ENCODE data around the gene NEK4.

NEK4 gene

GRCh38 chr3:52695798-52696671, 74.7 kb downstream of the NEK4 start:
- TF ChIP-seq EP300 (IDR thresholded peaks at IDR 0.05; ENCODE audit: borderline replicate concordance) (no peak), REST (IDR thresholded peaks at IDR 0.05; ENCODE audit: low read depth) (no peak), NFIC (IDR thresholded peaks at IDR 0.05) (no peak), EGR1 (IDR thresholded peaks at IDR 0.05) (no peak), USF1 (IDR thresholded peaks at IDR 0.05) (no peak), FOXM1 (IDR thresholded peaks at IDR 0.05; ENCODE audit: borderline replicate concordance, low read depth) (no peak), CEBPB (IDR thresholded peaks at IDR 0.05) (no peak), RAD21 (IDR thresholded peaks at IDR 0.05; ENCODE audit: low read depth) (no peak), CREB1 (IDR thresholded peaks at IDR 0.05; ENCODE audit: low read depth) (no peak), TCF12 (IDR thresholded peaks at IDR 0.05; ENCODE audit: low read depth) (no peak), TAF1 (IDR thresholded peaks at IDR 0.05; ENCODE audit: low read depth) (no peak), MAX (IDR thresholded peaks at IDR 0.05) (no peak), ZBTB7A (IDR thresholded peaks at IDR 0.05; ENCODE audit: low read depth) (no peak), TEAD4 (IDR thresholded peaks at IDR 0.05) (no peak), YY1 (IDR thresholded peaks at IDR 0.05; ENCODE audit: low read depth) (no peak)

- no peak for TF ChIP-seq EGR1 (IDR thresholded peaks at IDR 0.05)
- TF ChIP-seq TAF1 (IDR thresholded peaks at IDR 0.05; ENCODE audit: low read depth), result no peak
- TF ChIP-seq FOXM1 (IDR thresholded peaks at IDR 0.05; ENCODE audit: borderline replicate concordance, low read depth), result no peak
- TF ChIP-seq CREB1 (IDR thresholded peaks at IDR 0.05; ENCODE audit: low read depth), result no peak
- TF ChIP-seq RAD21 (IDR thresholded peaks at IDR 0.05; ENCODE audit: low read depth), result no peak
- no peak for TF ChIP-seq YY1 (IDR thresholded peaks at IDR 0.05; ENCODE audit: low read depth)
- no peak for TF ChIP-seq TEAD4 (IDR thresholded peaks at IDR 0.05)
- no peak for TF ChIP-seq ZBTB7A (IDR thresholded peaks at IDR 0.05; ENCODE audit: low read depth)
- TF ChIP-seq REST (IDR thresholded peaks at IDR 0.05; ENCODE audit: low read depth), result no peak
These were observed 76.1 kb downstream of the NEK4 start for GRCh38 chr3:52694528-52695189.

- TF ChIP-seq USF1 (IDR thresholded peaks at IDR 0.05) (no peak), ZBTB7A (IDR thresholded peaks at IDR 0.05; ENCODE audit: low read depth) (no peak), TEAD4 (IDR thresholded peaks at IDR 0.05) (no peak), YY1 (IDR thresholded peaks at IDR 0.05; ENCODE audit: low read depth) (no peak)
These were observed 77.7 kb downstream of the NEK4 start for GRCh38 chr3:52693071-52693470.

GRCh38 chr3:52690560-52690959, 80.2 kb downstream of the NEK4 start:
- TF ChIP-seq REST (IDR thresholded peaks at IDR 0.05; ENCODE audit: low read depth), result no peak
- TF ChIP-seq USF1 (IDR thresholded peaks at IDR 0.05), result no peak
- TF ChIP-seq FOXM1 (IDR thresholded peaks at IDR 0.05; ENCODE audit: borderline replicate concordance, low read depth), result no peak
- no peak for TF ChIP-seq RAD21 (IDR thresholded peaks at IDR 0.05; ENCODE audit: low read depth)
- TF ChIP-seq EGR1 (IDR thresholded peaks at IDR 0.05), result no peak
- no peak for TF ChIP-seq EP300 (IDR thresholded peaks at IDR 0.05; ENCODE audit: borderline replicate concordance)
- no peak for TF ChIP-seq YY1 (IDR thresholded peaks at IDR 0.05; ENCODE audit: low read depth)

Data from Ishikawa (cell line).